ENCODE measurements around the gene TMEM9. TPM values are rescaled to one million over a fixed set of nuclear protein-coding genes. Genes with fewer than 3 reads are reported as not detected.

TMEM9 gene
- total RNA-seq, 4 donors from 2014 or later, result 88.9 to 190 (median 133) TPM

- Histone ChIP-seq H3K4me1 (no peaks in the 10 kb centered on the region), H3K36me3 (no peaks in the 10 kb centered on the region), H3K27ac (no peak within 1 kb of the TSS), H3K4me3 (replicated peaks in 1 of 3) (no peak within 1 kb of the TSS), H3K9me3 (no peaks in the 10 kb centered on the region), H3K27me3 (no peaks in the 10 kb centered on the region)
- 44 to 53% methylated on average over 7 to 9 of the region's 9 CpGs for WGBS, 2 donors
- DNase-seq, result peak; percentile 49 to 59
- peak in 1 of 2 donors; percentile 40 for TF ChIP-seq POLR2A (IDR thresholded peaks at IDR 0.05)
- TF ChIP-seq, protein P1, sequence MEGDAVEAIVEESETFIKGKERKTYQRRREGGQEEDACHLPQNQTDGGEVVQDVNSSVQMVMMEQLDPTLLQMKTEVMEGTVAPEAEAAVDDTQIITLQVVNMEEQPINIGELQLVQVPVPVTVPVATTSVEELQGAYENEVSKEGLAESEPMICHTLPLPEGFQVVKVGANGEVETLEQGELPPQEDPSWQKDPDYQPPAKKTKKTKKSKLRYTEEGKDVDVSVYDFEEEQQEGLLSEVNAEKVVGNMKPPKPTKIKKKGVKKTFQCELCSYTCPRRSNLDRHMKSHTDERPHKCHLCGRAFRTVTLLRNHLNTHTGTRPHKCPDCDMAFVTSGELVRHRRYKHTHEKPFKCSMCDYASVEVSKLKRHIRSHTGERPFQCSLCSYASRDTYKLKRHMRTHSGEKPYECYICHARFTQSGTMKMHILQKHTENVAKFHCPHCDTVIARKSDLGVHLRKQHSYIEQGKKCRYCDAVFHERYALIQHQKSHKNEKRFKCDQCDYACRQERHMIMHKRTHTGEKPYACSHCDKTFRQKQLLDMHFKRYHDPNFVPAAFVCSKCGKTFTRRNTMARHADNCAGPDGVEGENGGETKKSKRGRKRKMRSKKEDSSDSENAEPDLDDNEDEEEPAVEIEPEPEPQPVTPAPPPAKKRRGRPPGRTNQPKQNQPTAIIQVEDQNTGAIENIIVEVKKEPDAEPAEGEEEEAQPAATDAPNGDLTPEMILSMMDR (IDR thresholded peaks at IDR 0.05), result no peak
- intact Hi-C loops (cut with DNase I), result no loop called here
Measured at GRCh38 chr1:201190624-201191051, 36.4 kb upstream of the TMEM9 start, which contains the start of gene IGFN1. TSS of gene IGFN1 (plus strand) at chr1:201190824. CDS start at chr1:201193294, 2,470 bp downstream.

- Histone ChIP-seq H3K4me1 (peaks cover 0 to 2% of the 10 kb centered on the region in 2 donors), H3K36me3 (no peaks in the 10 kb centered on the region), H3K4me3 (replicated peaks in 1 of 3) (no peak overlapping the region), H3K27ac (no peak overlapping the region), H3K9me3 (no peaks in the 10 kb centered on the region), H3K27me3 (no peaks in the 10 kb centered on the region)
- intact Hi-C loops (cut with DNase I), result no loop called here
- DNase-seq, result no peak
- TF ChIP-seq, protein P1 (IDR thresholded peaks at IDR 0.05), result no peak
- no peak for TF ChIP-seq POLR2A (IDR thresholded peaks at IDR 0.05)
- WGBS, 2 donors, result 86 to 99% methylated on average over 6 of the region's 6 CpGs
Measured at GRCh38 chr1:201190005-201190404, 35.7 kb upstream of the TMEM9 start.

GRCh38 chr1:201189085-201189484 lies 34.8 kb upstream of the TMEM9 start:
- no peaks in the 10 kb centered on the region for H3K9me3 ChIP-seq
- no peak for DNase-seq
- TF ChIP-seq, protein P1 (IDR thresholded peaks at IDR 0.05), result no peak
- TF ChIP-seq POLR2A (IDR thresholded peaks at IDR 0.05), result no peak
- no peaks in the 10 kb centered on the region for H3K27me3 ChIP-seq
- H3K36me3 ChIP-seq, result no peaks in the 10 kb centered on the region
- H3K27ac ChIP-seq, result no peak overlapping the region
- intact Hi-C loops (cut with DNase I), result no loop called here
- no peak overlapping the region for H3K4me3 ChIP-seq (replicated peaks in 1 of 3)
- 77 to 86% methylated on average over 2 of the region's 2 CpGs for WGBS, 2 donors
- H3K4me1 ChIP-seq, result peaks cover 0 to 8% of the 10 kb centered on the region in 2 donors

DNA sequence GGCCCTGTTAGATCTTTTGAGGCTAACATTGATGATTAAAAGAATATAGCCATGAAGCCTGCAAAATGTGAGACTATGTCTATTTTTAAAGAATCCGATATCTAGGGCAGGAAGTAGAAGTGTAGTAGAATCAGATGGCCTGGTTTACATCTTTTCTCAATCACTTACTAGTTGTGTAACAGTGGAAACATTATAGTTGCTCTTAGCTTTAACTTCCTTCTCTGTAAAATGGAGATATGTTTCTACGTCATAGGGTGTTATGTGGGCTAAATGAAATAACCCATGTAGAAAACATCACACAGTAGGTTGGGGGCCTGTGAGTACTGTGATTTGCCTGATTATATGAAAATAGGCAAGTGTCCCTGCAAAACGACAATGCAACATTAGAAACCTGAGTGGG lies 31.9 kb upstream of the TMEM9 start:
- Histone ChIP-seq H3K36me3 (no peaks in the 10 kb centered on the region), H3K4me1 (peaks cover 0 to 8% of the 10 kb centered on the region in 2 donors), H3K9me3 (no peaks in the 10 kb centered on the region), H3K27me3 (no peaks in the 10 kb centered on the region), H3K27ac (no peak overlapping the region), H3K4me3 (replicated peaks in 1 of 3) (no peak overlapping the region)
- TF ChIP-seq POLR2A (IDR thresholded peaks at IDR 0.05), result no peak
- TF ChIP-seq, protein P1 (IDR thresholded peaks at IDR 0.05), result no peak
- no peak for DNase-seq
- intact Hi-C loops (cut with DNase I), result no loop called here
- 89 to 92% methylated on average over 3 of the region's 3 CpGs for WGBS, 2 donors

GRCh38 chr1:201185527-201186128 lies 31.4 kb upstream of the TMEM9 start:
- TF ChIP-seq, protein P1 (IDR thresholded peaks at IDR 0.05), result no peak
- intact Hi-C loops (cut with DNase I), result no loop called here
- Histone ChIP-seq H3K36me3 (no peaks in the 10 kb centered on the region), H3K27me3 (no peaks in the 10 kb centered on the region), H3K4me3 (replicated peaks in 1 of 3) (no peak overlapping the region), H3K4me1 (peaks cover 0 to 8% of the 10 kb centered on the region in 2 donors), H3K27ac (no peak overlapping the region), H3K9me3 (no peaks in the 10 kb centered on the region)
- DNase-seq, result no peak
- 76 to 89% methylated on average over 3 to 5 of the region's 5 CpGs for WGBS, 2 donors
